ENCODE measurements around the gene FNDC7. TPM values are rescaled to one million over a fixed set of nuclear protein-coding genes. Genes with fewer than 3 reads are reported as not detected.

Gene FNDC7
- total and polyA plus RNA-seq, 9 of the 15 experiments (the other 6 are each of a cell fraction or from before 2014, with no cell fraction given), result not detected

DNA sequence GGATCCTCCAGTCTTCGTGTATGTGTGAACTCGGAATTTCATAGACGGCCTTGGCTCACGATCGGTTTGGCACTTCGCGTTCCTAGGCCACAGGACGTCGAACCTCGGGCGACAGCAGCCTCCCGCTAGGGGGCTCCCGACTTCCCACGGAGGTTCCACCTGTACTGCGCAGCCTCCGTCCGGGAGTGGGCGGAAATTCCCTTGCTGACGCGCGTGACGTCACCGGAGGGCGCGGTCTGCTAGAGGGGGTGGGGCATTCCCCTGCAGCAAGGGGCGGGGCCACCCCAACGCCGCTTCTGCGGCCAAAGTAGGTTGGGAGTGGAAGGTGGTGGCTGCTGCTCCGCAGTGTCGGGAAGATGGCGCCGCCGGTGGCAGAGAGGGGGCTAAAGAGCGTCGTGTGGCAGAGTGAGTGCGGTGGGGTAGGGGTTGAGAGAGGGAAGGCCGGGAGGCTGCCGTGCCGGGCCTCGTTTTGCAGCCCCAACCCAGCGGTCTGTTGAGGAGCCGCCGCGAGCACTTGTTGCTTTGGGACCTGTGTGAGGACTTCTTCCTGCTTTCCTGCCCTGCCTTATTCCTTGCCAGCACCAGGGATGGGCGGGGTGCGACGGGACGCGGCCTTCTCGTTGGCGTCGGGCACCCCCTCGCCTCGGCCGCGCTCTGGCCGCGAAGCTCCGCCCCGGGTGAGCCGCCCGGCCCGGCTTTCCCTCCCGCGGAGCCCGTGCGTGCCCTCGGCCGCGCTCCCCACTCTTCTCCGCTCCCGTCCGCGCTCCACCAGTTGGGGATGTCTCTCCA lies 33.9 kb downstream of the FNDC7 start, which contains the start of gene STXBP3 (continued):
- TF ChIP-seq XRCC5 (IDR thresholded peaks at IDR 0.05; ENCODE audit: low read depth, low read length), result peak; percentile 80
- no peak for TF ChIP-seq SRSF9 (IDR thresholded peaks at IDR 0.05; ENCODE audit: borderline replicate concordance, low read depth, low read length)
- TF ChIP-seq NONO (IDR thresholded peaks at IDR 0.05; ENCODE audit: low read depth in 2 of 2, low read length in 1 of 2), result peak; percentile 39 to 61; a peak in 3 of 4 replicates
- TF ChIP-seq STAG1 (CRISPR knock-in tag; IDR thresholded peaks at IDR 0.05; ENCODE audit: borderline replicate concordance), result no peak
- peak; percentile 53 for TF ChIP-seq NR2C2 (CRISPR knock-in tag; IDR thresholded peaks at IDR 0.05)
- peak; percentile 63; the same call in 1 of the 2 replicates for TF ChIP-seq NR2C2 (tag; IDR thresholded peaks at IDR 0.05)
- peak; percentile 75 for TF ChIP-seq MTA1 (IDR thresholded peaks at IDR 0.05; ENCODE audit: borderline replicate concordance)
- peak; percentile 7 to 94; a peak in 2 of 4 replicates for TF ChIP-seq TRIM24 (IDR thresholded peaks at IDR 0.05)
- TF ChIP-seq, protein P1, sequence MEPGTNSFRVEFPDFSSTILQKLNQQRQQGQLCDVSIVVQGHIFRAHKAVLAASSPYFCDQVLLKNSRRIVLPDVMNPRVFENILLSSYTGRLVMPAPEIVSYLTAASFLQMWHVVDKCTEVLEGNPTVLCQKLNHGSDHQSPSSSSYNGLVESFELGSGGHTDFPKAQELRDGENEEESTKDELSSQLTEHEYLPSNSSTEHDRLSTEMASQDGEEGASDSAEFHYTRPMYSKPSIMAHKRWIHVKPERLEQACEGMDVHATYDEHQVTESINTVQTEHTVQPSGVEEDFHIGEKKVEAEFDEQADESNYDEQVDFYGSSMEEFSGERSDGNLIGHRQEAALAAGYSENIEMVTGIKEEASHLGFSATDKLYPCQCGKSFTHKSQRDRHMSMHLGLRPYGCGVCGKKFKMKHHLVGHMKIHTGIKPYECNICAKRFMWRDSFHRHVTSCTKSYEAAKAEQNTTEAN (CRISPR knock-in tag; IDR thresholded peaks at IDR 0.05), result peak; percentile 58; the same call in 1 of the 2 replicates
- TF ChIP-seq CCAR2 (IDR thresholded peaks at IDR 0.05; ENCODE audit: low read depth, low read length), result no peak
- TF ChIP-seq SRSF3 (IDR thresholded peaks at IDR 0.05; ENCODE audit: insufficient read depth, low read length), result 0 out of 2 replicates have a peak, but pooled peaks have one; percentile 57
- TF ChIP-seq MEIS2 (IDR thresholded peaks at IDR 0.05; ENCODE audit: partially characterized antibody), result peak; percentile 47
- TF ChIP-seq RAD51 (IDR thresholded peaks at IDR 0.05; ENCODE audit: borderline replicate concordance, low read depth), result peak; percentile 36; the same call in 1 of the 2 replicates
- TF ChIP-seq, protein P2, sequence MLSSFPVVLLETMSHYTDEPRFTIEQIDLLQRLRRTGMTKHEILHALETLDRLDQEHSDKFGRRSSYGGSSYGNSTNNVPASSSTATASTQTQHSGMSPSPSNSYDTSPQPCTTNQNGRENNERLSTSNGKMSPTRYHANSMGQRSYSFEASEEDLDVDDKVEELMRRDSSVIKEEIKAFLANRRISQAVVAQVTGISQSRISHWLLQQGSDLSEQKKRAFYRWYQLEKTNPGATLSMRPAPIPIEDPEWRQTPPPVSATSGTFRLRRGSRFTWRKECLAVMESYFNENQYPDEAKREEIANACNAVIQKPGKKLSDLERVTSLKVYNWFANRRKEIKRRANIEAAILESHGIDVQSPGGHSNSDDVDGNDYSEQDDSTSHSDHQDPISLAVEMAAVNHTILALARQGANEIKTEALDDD (IDR thresholded peaks at IDR 0.05), result peak; percentile 27; the same call in 1 of the 2 replicates
- TF ChIP-seq ZNF586 (CRISPR knock-in tag; conservative IDR thresholded peaks at IDR 0.05), result no peak
- TF ChIP-seq, protein P3, sequence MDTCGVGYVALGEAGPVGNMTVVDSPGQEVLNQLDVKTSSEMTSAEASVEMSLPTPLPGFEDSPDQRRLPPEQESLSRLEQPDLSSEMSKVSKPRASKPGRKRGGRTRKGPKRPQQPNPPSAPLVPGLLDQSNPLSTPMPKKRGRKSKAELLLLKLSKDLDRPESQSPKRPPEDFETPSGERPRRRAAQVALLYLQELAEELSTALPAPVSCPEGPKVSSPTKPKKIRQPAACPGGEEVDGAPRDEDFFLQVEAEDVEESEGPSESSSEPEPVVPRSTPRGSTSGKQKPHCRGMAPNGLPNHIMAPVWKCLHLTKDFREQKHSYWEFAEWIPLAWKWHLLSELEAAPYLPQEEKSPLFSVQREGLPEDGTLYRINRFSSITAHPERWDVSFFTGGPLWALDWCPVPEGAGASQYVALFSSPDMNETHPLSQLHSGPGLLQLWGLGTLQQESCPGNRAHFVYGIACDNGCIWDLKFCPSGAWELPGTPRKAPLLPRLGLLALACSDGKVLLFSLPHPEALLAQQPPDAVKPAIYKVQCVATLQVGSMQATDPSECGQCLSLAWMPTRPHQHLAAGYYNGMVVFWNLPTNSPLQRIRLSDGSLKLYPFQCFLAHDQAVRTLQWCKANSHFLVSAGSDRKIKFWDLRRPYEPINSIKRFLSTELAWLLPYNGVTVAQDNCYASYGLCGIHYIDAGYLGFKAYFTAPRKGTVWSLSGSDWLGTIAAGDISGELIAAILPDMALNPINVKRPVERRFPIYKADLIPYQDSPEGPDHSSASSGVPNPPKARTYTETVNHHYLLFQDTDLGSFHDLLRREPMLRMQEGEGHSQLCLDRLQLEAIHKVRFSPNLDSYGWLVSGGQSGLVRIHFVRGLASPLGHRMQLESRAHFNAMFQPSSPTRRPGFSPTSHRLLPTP (IDR thresholded peaks at IDR 0.05; ENCODE audit: borderline replicate concordance, extremely low read depth, insufficient read length), result no peak
- peak; percentile 38 for TF ChIP-seq FUS (optimal IDR thresholded peaks at IDR 0.05; ENCODE audit: low read depth, low read length)
- TF ChIP-seq ZNF444 (CRISPR knock-in tag; IDR thresholded peaks at IDR 0.05), result no peak
- TF ChIP-seq POU5F1 (IDR thresholded peaks at IDR 0.05; ENCODE audit: borderline replicate concordance, low read depth, low read length, partially characterized antibody), result peak; percentile 53
- no peak for TF ChIP-seq FOS (IDR thresholded peaks at IDR 0.05; ENCODE audit: extremely low read depth, insufficient read length)
- no peak for TF ChIP-seq MAFG (tag; conservative IDR thresholded peaks at IDR 0.05)
- no peak for TF ChIP-seq ELK3 (CRISPR knock-in tag; IDR thresholded peaks at IDR 0.05)
